NT2/D1 (cell line): Measurements from ENCODE around the gene CTTNBP2.

ENCODE experiments used
- DNase-seq: peaks from one replicate; pipeline ENCODE4 v3.0.0-alpha.2; 2011; ENCODE audit warnings: low read depth, low spot score
- H3K27me3 ChIP-seq: 2 replicates; pipeline ENCODE4 v1.6.0; 2011; ENCODE audit warnings: mild to moderate bottlenecking; ENCODE audit not compliant: insufficient read length, insufficient read depth
- H3K36me3 ChIP-seq: 2 replicates; pipeline ENCODE4 v1.6.1; 2011; ENCODE audit warnings: mild to moderate bottlenecking, low read length, mixed read lengths; ENCODE audit not compliant: insufficient read depth, insufficient read length
- H3K4me1 ChIP-seq: 2 replicates; pipeline ENCODE4 v1.5.1; 2011; ENCODE audit not compliant: insufficient read depth, insufficient read length
- H3K4me3 ChIP-seq: 2 replicates; pipeline ENCODE4 v1.5.1; 2011; ENCODE audit warnings: low read depth; ENCODE audit not compliant: insufficient read length
- H3K9ac ChIP-seq: 2 replicates; pipeline ENCODE4 v1.6.0; 2011; ENCODE audit warnings: low read depth; ENCODE audit not compliant: insufficient read length
- H3K9me3 ChIP-seq: 2 replicates; pipeline ENCODE4 v1.5.1; 2011; ENCODE audit warnings: mild to moderate bottlenecking, low read length; ENCODE audit not compliant: insufficient read depth
- SUZ12 ChIP-seq: IDR thresholded peaks from 2 replicates; pipeline ENCODE4 v1.6.1; 2011; ENCODE audit not compliant: insufficient read length, insufficient read depth; ENCODE audit errors: extremely low read depth
- YY1 ChIP-seq: IDR thresholded peaks from 2 replicates; pipeline ENCODE4 v1.6.1; 2011; ENCODE audit not compliant: insufficient read length, insufficient read depth
- ZNF274 ChIP-seq: IDR thresholded peaks from 2 replicates; pipeline ENCODE4 v1.6.1; 2011; ENCODE audit warnings: mild to moderate bottlenecking, low read depth, low read length

The CTTNBP2 gene

GRCh38 chr7:117673367-117673766 lies 199.9 kb downstream of the CTTNBP2 start:
- H3K4me1 ChIP-seq = no peaks in the 10 kb centered on the region
- no peaks in the 10 kb centered on the region for H3K27me3 ChIP-seq
- no peak for DNase-seq
- H3K9ac ChIP-seq = peak overlapping the region; percentile 32
- no peaks in the 10 kb centered on the region for H3K36me3 ChIP-seq
- TF ChIP-seq SUZ12 = no peak
- TF ChIP-seq YY1 = no peak
- TF ChIP-seq ZNF274 = no peak
- H3K9me3 ChIP-seq = no peaks in the 10 kb centered on the region
- no peak overlapping the region for H3K4me3 ChIP-seq

- Histone ChIP-seq H3K36me3 (no peaks in the 10 kb centered on the region), H3K27me3 (no peaks in the 10 kb centered on the region), H3K4me3 (no peak overlapping the region), H3K4me1 (no peaks in the 10 kb centered on the region), H3K9ac (no peak overlapping the region), H3K9me3 (no peaks in the 10 kb centered on the region)
- no peak for TF ChIP-seq YY1
- DNase-seq = no peak
Observed at GRCh38 chr7:117672453-117672852, 200.8 kb downstream of the CTTNBP2 start.

DNA sequence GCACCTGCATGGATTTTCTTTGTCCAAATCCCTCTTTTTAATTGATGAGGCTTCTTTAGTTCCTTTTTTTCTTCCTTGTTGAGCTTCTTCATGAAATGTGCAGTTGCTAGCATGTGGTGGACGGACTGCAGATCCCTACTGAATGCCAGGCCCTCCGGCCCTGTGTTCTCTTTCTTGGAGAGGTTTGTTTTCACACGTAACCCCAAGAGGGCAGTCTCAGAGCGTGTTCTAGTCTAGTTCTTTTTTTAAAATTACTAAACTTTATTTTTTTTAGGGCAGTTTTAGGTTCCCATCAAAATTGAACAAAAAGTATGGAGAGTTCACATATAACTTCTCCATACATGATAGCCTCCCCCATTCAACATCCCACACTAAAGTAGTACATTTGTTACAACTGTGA lies 203.4 kb downstream of the CTTNBP2 start:
- no peak overlapping the region for H3K4me3 ChIP-seq
- no peak overlapping the region for H3K9ac ChIP-seq
- TF ChIP-seq YY1 (no peak), ZNF274 (no peak), SUZ12 (no peak)
- no peak for DNase-seq
- no peaks in the 10 kb centered on the region for H3K36me3 ChIP-seq
- no peaks in the 10 kb centered on the region for H3K4me1 ChIP-seq
- no peaks in the 10 kb centered on the region for H3K27me3 ChIP-seq
- H3K9me3 ChIP-seq = no peaks in the 10 kb centered on the region

- TF ChIP-seq YY1 = no peak
- no peak for TF ChIP-seq SUZ12
- no peak for TF ChIP-seq ZNF274
- DNase-seq = no peak
- Histone ChIP-seq H3K9ac (no peak overlapping the region), H3K4me1 (no peaks in the 10 kb centered on the region), H3K36me3 (no peaks in the 10 kb centered on the region), H3K9me3 (no peaks in the 10 kb centered on the region), H3K4me3 (no peak overlapping the region), H3K27me3 (no peaks in the 10 kb centered on the region)
Observed at GRCh38 chr7:117667456-117667855, 205.8 kb downstream of the CTTNBP2 start.

- TF ChIP-seq YY1 (no peak), SUZ12 (no peak), ZNF274 (no peak)
- no peaks in the 10 kb centered on the region for H3K27me3 ChIP-seq
- H3K36me3 ChIP-seq = no peaks in the 10 kb centered on the region
Observed at GRCh38 chr7:117666689-117667088, 206.6 kb downstream of the CTTNBP2 start.

DNA sequence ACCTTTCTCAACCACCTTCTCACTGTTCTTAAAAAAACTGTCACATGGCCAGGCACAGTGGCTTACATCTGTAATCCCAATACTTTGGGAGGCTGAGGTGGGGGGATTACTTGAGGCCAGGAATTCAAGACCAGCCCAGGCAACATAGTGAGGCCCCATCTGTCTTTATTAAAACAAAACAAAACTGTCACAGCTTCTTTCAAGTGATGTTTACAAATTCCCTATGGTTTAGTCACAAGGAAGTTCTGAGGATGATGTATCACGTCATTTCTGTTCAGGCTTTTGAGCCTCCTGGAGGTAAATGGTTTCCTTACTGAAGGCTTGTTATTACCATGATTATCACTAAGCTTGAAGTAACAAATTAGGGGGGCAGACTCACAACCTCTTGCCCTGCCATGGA lies 207.2 kb downstream of the CTTNBP2 start:
- no peak for TF ChIP-seq SUZ12
- no peak for TF ChIP-seq ZNF274
- TF ChIP-seq YY1 = no peak
- no peak for DNase-seq
- no peak overlapping the region for H3K4me3 ChIP-seq
- H3K9me3 ChIP-seq = no peaks in the 10 kb centered on the region
- H3K27me3 ChIP-seq = no peaks in the 10 kb centered on the region
- no peaks in the 10 kb centered on the region for H3K36me3 ChIP-seq
- H3K9ac ChIP-seq = no peak overlapping the region
- H3K4me1 ChIP-seq = no peaks in the 10 kb centered on the region

More at GRCh38 chr7:117666689-117667088, 206.6 kb downstream of the CTTNBP2 start:
- H3K9ac ChIP-seq = no peak overlapping the region
- H3K4me3 ChIP-seq = no peak overlapping the region
- DNase-seq = no peak
- no peaks in the 10 kb centered on the region for H3K4me1 ChIP-seq
- no peaks in the 10 kb centered on the region for H3K9me3 ChIP-seq

DNA sequence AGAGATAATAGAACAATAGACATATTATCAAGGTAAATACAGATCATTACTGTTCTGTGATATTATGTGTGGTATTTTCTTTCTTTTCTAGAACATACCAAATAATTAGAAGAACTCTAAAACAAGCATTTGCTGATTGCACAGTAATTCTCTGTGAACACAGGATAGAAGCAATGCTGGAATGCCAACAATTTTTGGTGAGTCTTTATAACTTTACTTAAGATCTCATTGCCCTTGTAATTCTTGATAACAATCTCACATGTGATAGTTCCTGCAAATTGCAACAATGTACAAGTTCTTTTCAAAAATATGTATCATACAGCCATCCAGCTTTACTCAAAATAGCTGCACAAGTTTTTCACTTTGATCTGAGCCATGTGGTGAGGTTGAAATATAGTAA lies 207.9 kb downstream of the CTTNBP2 start:
- H3K9me3 ChIP-seq = no peaks in the 10 kb centered on the region
- no peaks in the 10 kb centered on the region for H3K27me3 ChIP-seq
- no peaks in the 10 kb centered on the region for H3K36me3 ChIP-seq
- DNase-seq = no peak
- TF ChIP-seq SUZ12 (no peak), YY1 (no peak), ZNF274 (no peak)
- H3K4me3 ChIP-seq = no peak overlapping the region
- no peak overlapping the region for H3K9ac ChIP-seq
- no peaks in the 10 kb centered on the region for H3K4me1 ChIP-seq

DNA sequence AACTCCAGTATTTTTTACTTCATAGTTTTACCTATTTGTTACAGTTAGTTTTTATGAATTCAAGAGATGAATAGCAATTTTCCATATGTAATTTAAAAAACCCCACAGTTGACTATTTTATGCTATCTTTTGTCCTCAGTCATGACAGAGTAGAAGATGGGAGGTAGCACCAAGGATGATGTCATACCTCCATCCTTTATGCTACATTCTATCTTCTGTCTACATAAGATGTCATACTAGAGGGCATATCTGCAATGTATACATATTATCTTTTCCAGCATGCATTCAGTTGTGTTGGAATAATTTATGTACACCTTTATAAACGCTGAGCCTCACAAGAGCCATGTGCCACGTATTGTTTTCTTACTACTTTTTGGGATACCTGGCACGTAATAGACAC lies 209.2 kb downstream of the CTTNBP2 start:
- Histone ChIP-seq H3K36me3 (no peaks in the 10 kb centered on the region), H3K9me3 (no peaks in the 10 kb centered on the region), H3K4me3 (no peak overlapping the region), H3K4me1 (no peaks in the 10 kb centered on the region), H3K9ac (no peak overlapping the region), H3K27me3 (no peaks in the 10 kb centered on the region)
- no peak for TF ChIP-seq SUZ12
- DNase-seq = no peak
